CD4-positive, alpha-beta memory T cell (primary cell): ENCODE data around the gene ABCG8. TPM values are rescaled to one million over a fixed set of nuclear protein-coding genes. Genes with fewer than 3 reads are reported as not detected.

Experiments
- CTCF ChIA-PET: fragments of 350-600 bp; sonication (Branson Sonifier 250); formaldehyde crosslinking; loops from one replicate; lab custom pipeline; 2021; ENCODE audit warnings: inconsistent platforms; ENCODE audit not compliant: partially characterized antibody; lab: Charles Lee
- POLR2A ChIA-PET: fragments of 350-600 bp; sonication (Branson Sonifier 250); formaldehyde crosslinking; loops from one replicate; lab custom pipeline; 2021; ENCODE audit not compliant: partially characterized antibody; lab: Charles Lee
- DNase-seq, 5 donors: peaks; one replicate each; pipeline versions ENCODE4 v3.0.0 to v3.0.0-alpha.2; 2020 to 2022; ENCODE audit warnings: mixed read lengths in 1 of 5
- H3K27ac ChIP-seq: one replicate; pipeline ENCODE4 v1.7.0; 2013; ENCODE audit warnings: low read depth, low read length
- H3K27me3 ChIP-seq: 2 replicates; pipeline ENCODE4 v1.7.0; 2013; ENCODE audit warnings: mild to moderate bottlenecking, low read length, moderate library complexity; ENCODE audit not compliant: insufficient read depth
- H3K36me3 ChIP-seq: 2 replicates; pipeline ENCODE4 v1.7.0; 2013; ENCODE audit warnings: mild to moderate bottlenecking, low read length, moderate library complexity; ENCODE audit not compliant: insufficient read depth
- H3K4me1 ChIP-seq: 2 replicates; pipeline ENCODE4 v1.7.0; 2013; ENCODE audit warnings: mild to moderate bottlenecking, low read length, moderate library complexity; ENCODE audit not compliant: insufficient read depth
- H3K4me3 ChIP-seq, 2 donors: one replicate each; pipeline ENCODE4 v1.7.0; 2013; ENCODE audit warnings: low read length in 2 of 2, mild to moderate bottlenecking in 1 of 2
- H3K9me3 ChIP-seq, 2 donors: one replicate each; pipeline ENCODE4 v1.7.0; 2013; ENCODE audit warnings: low read length in 2 of 2, control low read depth in 1 of 2; ENCODE audit not compliant: control insufficient read depth in 1 of 2
- H3K27ac Mint-ChIP-seq, 7 donors: one replicate each; pipeline ENCODE4 v1.8.0; 2020 to 2021; ENCODE audit warnings: mixed read lengths in 7 of 7, mild to moderate bottlenecking in 6 of 7, inconsistent platforms in 3 of 7, moderate library complexity in 3 of 7
- H3K27me3 Mint-ChIP-seq, 2 donors: one replicate each; pipeline ENCODE4 v1.8.0; 2020 to 2021; ENCODE audit warnings: mixed read lengths in 2 of 2
- H3K36me3 Mint-ChIP-seq, 2 donors: one replicate each; pipeline ENCODE4 v1.8.0; 2020 to 2021; ENCODE audit warnings: mixed read lengths in 2 of 2, inconsistent platforms in 1 of 2, mild to moderate bottlenecking in 1 of 2
- H3K4me1 Mint-ChIP-seq, 4 donors: one replicate each; pipeline ENCODE4 v1.8.0; 2020 to 2021; ENCODE audit warnings: mixed read lengths in 4 of 4, mild to moderate bottlenecking in 1 of 4
- H3K4me3 Mint-ChIP-seq, 8 donors: one replicate each; pipeline ENCODE4 v1.8.0; 2020 to 2021; ENCODE audit warnings: mixed read lengths in 8 of 8, mild to moderate bottlenecking in 7 of 8, moderate library complexity in 6 of 8, inconsistent platforms in 3 of 8
- H3K9me3 Mint-ChIP-seq, 8 donors: one replicate each; pipeline ENCODE4 v1.8.0; 2020 to 2021; ENCODE audit warnings: mixed read lengths in 8 of 8, mild to moderate bottlenecking in 5 of 8, inconsistent platforms in 3 of 8, moderate library complexity in 1 of 8
- intact Hi-C: fragments of 100-400 bp; cut with micrococcal nuclease; formaldehyde crosslinking; loops from one replicate; pipeline ENCODE4 v1.15.1; 2023
- polyA plus RNA-seq, 2 donors: library from polyadenylated mRNA; unstranded; fragments of 300-500 nt; fragmentation: Illumina TruSeq; gene quantifications; one replicate each; pipeline ENCODE4 v1.2.3, GENCODE V29; 2021
- total RNA-seq, 2 experiments: library from RNA; stranded (reverse); gene quantifications; one replicate each; pipeline ENCODE4 v1.2.3, GENCODE V29; 2021

ABCG8 gene
- total and polyA plus RNA-seq, 4 experiments from 2014 or later: 0.10 TPM; not detected in 3

DNA sequence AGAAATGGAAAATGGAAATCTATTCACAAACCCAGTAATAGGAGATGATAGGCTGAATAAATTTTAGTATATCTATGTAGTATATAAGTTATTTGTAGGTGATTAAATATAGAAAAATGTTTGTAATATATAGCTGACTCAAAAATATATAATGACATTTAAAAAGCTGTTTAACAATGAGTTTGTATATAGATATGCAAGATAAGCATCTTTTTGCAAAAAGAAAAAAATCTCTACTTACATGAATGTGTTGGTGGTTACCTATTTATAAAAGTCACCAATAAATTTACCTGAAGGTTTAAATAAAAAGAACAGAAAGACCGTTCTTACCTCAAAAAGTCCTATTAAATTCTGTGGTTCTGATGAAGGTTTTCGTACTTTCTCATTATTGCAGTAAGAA is 85.7 kb downstream of the ABCG8 start:
- ChIA-PET CTCF (interaction anchor here (0.6 kb wide), 1 partner anchor 836 kb away, joined by 4 read pairs; no protein-coding TSS in a partner anchor), POLR2A (no interaction called here)
- Histone ChIP-seq H3K36me3 (peaks cover 5% of the 10 kb centered on the region), H3K4me3 (no peak overlapping the region), H3K9me3 (no peaks in the 10 kb centered on the region), H3K4me1 (peaks cover 10% of the 10 kb centered on the region), H3K27me3 (no peaks in the 10 kb centered on the region), H3K27ac (no peak overlapping the region)
- Mint-ChIP-seq H3K36me3 (peaks cover 22 to 54% of the 10 kb centered on the region in 2 donors), H3K27ac (no peak overlapping the region), H3K27me3 (no peaks in the 10 kb centered on the region), H3K4me1 (peaks cover 13 to 18% (median 15%) of the 10 kb centered on the region in 4 donors), H3K4me3 (no peak overlapping the region), H3K9me3 (no peaks in the 10 kb centered on the region)
- intact Hi-C loops: no loop called here
- DNase-seq: no peak

DNA sequence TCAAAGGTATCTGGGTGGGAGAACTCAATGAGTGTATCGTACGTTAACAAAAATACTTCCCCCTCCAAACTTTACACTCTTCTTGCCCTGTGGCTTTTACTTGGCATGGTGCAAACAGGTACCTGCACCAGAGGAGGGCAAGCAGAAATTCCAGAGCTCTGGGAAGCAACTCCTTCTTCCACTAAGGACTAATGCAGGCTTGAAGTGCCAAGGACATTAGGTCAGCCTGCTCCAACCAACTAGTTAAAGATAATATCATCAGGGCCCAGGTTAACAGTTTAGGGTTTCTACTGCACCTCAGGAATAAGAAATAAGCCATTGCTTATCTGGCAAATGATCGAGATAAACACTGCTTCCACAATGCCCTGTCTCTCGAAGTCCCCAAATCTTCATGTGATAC is 86.7 kb downstream of the ABCG8 start:
- Mint-ChIP-seq H3K4me1 (peaks cover 17 to 26% (median 21%) of the 10 kb centered on the region in 4 donors), H3K9me3 (no peaks in the 10 kb centered on the region), H3K27me3 (no peaks in the 10 kb centered on the region), H3K4me3 (no peak overlapping the region), H3K27ac (peak overlapping the region in 1 of 7 donors; percentile 11), H3K36me3 (peaks cover 29 to 61% of the 10 kb centered on the region in 2 donors)
- no peak overlapping the region for H3K4me3 ChIP-seq
- peaks cover 5% of the 10 kb centered on the region for H3K36me3 ChIP-seq
- H3K27ac ChIP-seq: no peak overlapping the region
- POLR2A ChIA-PET: no interaction called here
- no peaks in the 10 kb centered on the region for H3K9me3 ChIP-seq
- peaks cover 10% of the 10 kb centered on the region for H3K4me1 ChIP-seq
- CTCF ChIA-PET: interaction anchor here (0.6 kb wide), 1 partner anchor 835 kb away, joined by 4 read pairs; no protein-coding TSS in a partner anchor
- no peaks in the 10 kb centered on the region for H3K27me3 ChIP-seq
- DNase-seq: no peak
- intact Hi-C loops: no loop called here

GRCh38 chr2:43927442-43927841 is 88.7 kb downstream of the ABCG8 start:
- Histone ChIP-seq H3K27me3 (no peaks in the 10 kb centered on the region), H3K36me3 (peaks cover 5% of the 10 kb centered on the region), H3K4me1 (peaks cover 10% of the 10 kb centered on the region), H3K4me3 (peak overlapping the region in 1 of 2 donors; percentile 30), H3K9me3 (no peaks in the 10 kb centered on the region), H3K27ac (peak overlapping the region; percentile 42)
- no peak for DNase-seq
- Mint-ChIP-seq H3K4me1 (peaks cover 19 to 26% (median 21%) of the 10 kb centered on the region in 4 donors), H3K27ac (peak overlapping the region; percentile 0 to 94 (median 71)), H3K27me3 (no peaks in the 10 kb centered on the region), H3K4me3 (peak overlapping the region; percentile 53 to 82 (median 75)), H3K9me3 (no peaks in the 10 kb centered on the region), H3K36me3 (peaks cover 41 to 62% of the 10 kb centered on the region in 2 donors)
- ChIA-PET CTCF (no interaction called here), POLR2A (no interaction called here)
- intact Hi-C loops: no loop called here

DNA sequence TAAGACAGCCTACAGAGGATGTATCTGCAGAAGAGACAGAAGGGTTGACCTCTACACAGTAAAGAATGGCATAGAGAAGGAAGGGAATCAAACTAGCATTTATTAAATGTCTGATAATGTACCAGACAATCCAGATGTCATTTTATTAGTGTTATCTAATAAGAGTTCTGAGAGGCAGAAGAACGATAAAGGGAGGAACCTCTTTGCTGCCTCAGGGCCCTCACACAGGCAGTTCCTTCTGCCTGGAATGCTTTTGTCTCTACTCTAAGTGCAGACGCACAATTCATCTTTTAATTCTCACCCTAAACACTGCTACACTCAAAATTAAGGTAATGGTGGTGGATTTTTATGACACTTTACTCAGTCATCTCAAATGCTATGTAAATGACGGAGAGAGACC is 92.5 kb downstream of the ABCG8 start:
- H3K36me3 ChIP-seq: peaks cover 9% of the 10 kb centered on the region
- H3K27me3 Mint-ChIP-seq: no peaks in the 10 kb centered on the region
- H3K4me1 ChIP-seq: peaks cover 10% of the 10 kb centered on the region
- H3K4me1 Mint-ChIP-seq: peaks cover 19 to 26% (median 22%) of the 10 kb centered on the region in 4 donors
- no peak overlapping the region for H3K27ac ChIP-seq
- ChIA-PET CTCF (no interaction called here), POLR2A (no interaction called here)
- no peaks in the 10 kb centered on the region for H3K9me3 ChIP-seq
- H3K27ac Mint-ChIP-seq: no peak overlapping the region
- no peak overlapping the region for H3K4me3 ChIP-seq
- no peaks in the 10 kb centered on the region for H3K27me3 ChIP-seq
- DNase-seq: no peak
- peaks cover 46 to 58% of the 10 kb centered on the region in 2 donors for H3K36me3 Mint-ChIP-seq
- H3K9me3 Mint-ChIP-seq: no peaks in the 10 kb centered on the region
- H3K4me3 Mint-ChIP-seq: no peak overlapping the region
- intact Hi-C loops: no loop called here

Other genes with a start within 250 kb of the ABCG8 start
- 10 to 100 TPM; 42.1 to 44.8 TPM for gene THADA, start 242.9 kb upstream of the ABCG8 start, total RNA-seq
- gene THADA, start 242.9 kb upstream of the ABCG8 start, polyA plus RNA-seq: 10 to 100 TPM; 20.3 to 23.4 TPM
- 1 to 10 TPM; 1.2 TPM for gene PLEKHH2, start 201.7 kb upstream of the ABCG8 start, total RNA-seq
- not detected for gene PLEKHH2, start 201.7 kb upstream of the ABCG8 start, polyA plus RNA-seq
- gene C1GALT1C1L, start 162.5 kb upstream of the ABCG8 start, total RNA-seq: not detected
- not detected for gene C1GALT1C1L, start 162.5 kb upstream of the ABCG8 start, polyA plus RNA-seq
- gene DYNC2LI1, start 64.9 kb upstream of the ABCG8 start, total RNA-seq: 1 to 10 TPM; 2.9 to 3.9 TPM
- gene DYNC2LI1, start 64.9 kb upstream of the ABCG8 start, polyA plus RNA-seq: 1 to 10 TPM; 5.1 to 7.1 TPM
- gene ABCG5, start 132 bp upstream of the ABCG8 start, total RNA-seq: not detected
- not detected for gene ABCG5, start 132 bp upstream of the ABCG8 start, polyA plus RNA-seq
- gene LRPPRC, start 157.0 kb downstream of the ABCG8 start, total RNA-seq: 10 to 100 TPM; 61.5 to 65.3 TPM
- 10 to 100 TPM; 41.0 to 43.9 TPM for gene LRPPRC, start 157.0 kb downstream of the ABCG8 start, polyA plus RNA-seq